IMR-90 (cell line): ENCODE data around the gene MED13. TPM values are rescaled to one million over a fixed set of nuclear protein-coding genes. Genes with fewer than 3 reads are reported as not detected.

Experiments used
- ATAC-seq: fragments of 200-7000 bp; cut with Tn5 transposase; 2 replicates; pipeline ENCODE4 v1.9.1; 2020; ENCODE audit warnings: low read depth, mild to moderate bottlenecking, moderate library complexity
- BruUV-seq: library from RNA; stranded (reverse); fragments of 400-500 nt; replicated peaks from 2 replicates; lab custom pipeline; 2021; lab: Mats Ljungman, UMichigan
- CTCF ChIA-PET: fragments of 300-600 bp; formaldehyde crosslinking; extraction: SDS; loops from one replicate; lab custom pipeline; 2021; ENCODE audit warnings: antibody characterized with exemption; lab: Yijun Ruan, JAX
- POLR2A ChIA-PET: fragments of 300-600 bp; sonication (Branson Sonifier 250); formaldehyde crosslinking; loops from one replicate; lab custom pipeline; 2022; ENCODE audit warnings: antibody characterized with exemption; ENCODE audit not compliant: unreplicated experiment; lab: Charles Lee
- DNase-seq: peaks from one replicate; pipeline ENCODE4 v3.0.0; 2013
- H2AFZ ChIP-seq: replicated peaks from 2 replicates; pipeline ENCODE3; 2013; ENCODE audit warnings: low read length, mild to moderate bottlenecking; ENCODE audit not compliant: poor library complexity
- H2AK5ac ChIP-seq: 2 replicates; pipeline ENCODE4 v1.6.1; 2013; ENCODE audit warnings: low read depth, low read length, inconsistent platforms
- H2AK9ac ChIP-seq: replicated peaks from 2 replicates; pipeline ENCODE3; 2013; ENCODE audit warnings: mild to moderate bottlenecking, low read depth, low read length, moderate library complexity; ENCODE audit not compliant: poor library complexity
- H2BK120ac ChIP-seq: 2 replicates; pipeline ENCODE4 v1.6.1; 2013; ENCODE audit warnings: low read depth, low read length, inconsistent platforms
- H2BK15ac ChIP-seq: 3 replicates; pipeline ENCODE4 v1.6.1; 2013; ENCODE audit warnings: low read depth, low read length, inconsistent platforms
- H2BK20ac ChIP-seq: 2 replicates; pipeline ENCODE4 v1.6.1; 2013; ENCODE audit warnings: low read depth, mild to moderate bottlenecking, inconsistent platforms, low read length, moderate library complexity
- H2BK5ac ChIP-seq: 2 replicates; pipeline ENCODE4 v1.6.1; 2013; ENCODE audit warnings: mild to moderate bottlenecking, low read depth, low read length, inconsistent platforms; ENCODE audit not compliant: poor library complexity, severe bottlenecking
- H3K14ac ChIP-seq: replicated peaks from 2 replicates; pipeline ENCODE4 v1.6.1; 2013; ENCODE audit warnings: low read depth, low read length, inconsistent platforms
- H3K18ac ChIP-seq: 2 replicates; pipeline ENCODE4 v1.6.1; 2013; ENCODE audit warnings: low read depth, low read length, control low read depth
- H3K23ac ChIP-seq: 2 replicates; pipeline ENCODE4 v1.6.1; 2013; ENCODE audit warnings: low read depth, low read length, inconsistent platforms
- H3K27ac ChIP-seq: 2 replicates; pipeline ENCODE4 v1.5.1; 2013; ENCODE audit warnings: mild to moderate bottlenecking, control low read depth, low read length; ENCODE audit not compliant: insufficient read depth
- H3K27me3 ChIP-seq: 2 replicates; pipeline ENCODE4 v1.6.1; 2013; ENCODE audit warnings: low read length; ENCODE audit not compliant: control insufficient read depth, insufficient read depth
- H3K36me3 ChIP-seq: 2 replicates; pipeline ENCODE4 v1.6.1; 2013; ENCODE audit warnings: low read length, mixed read lengths; ENCODE audit not compliant: control insufficient read depth, insufficient read depth
- H3K4ac ChIP-seq: 2 replicates; pipeline ENCODE4 v1.6.1; 2013; ENCODE audit warnings: low read depth, low read length, inconsistent platforms
- H3K4me1 ChIP-seq: 2 replicates; pipeline ENCODE4 v1.6.1; 2013; ENCODE audit warnings: low read length, mixed read lengths; ENCODE audit not compliant: control insufficient read depth, insufficient read depth
- H3K4me2 ChIP-seq: 2 replicates; pipeline ENCODE4 v1.6.1; 2013; ENCODE audit warnings: low read depth, mild to moderate bottlenecking, control low read depth, low read length, moderate library complexity
- H3K4me3 ChIP-seq: 2 replicates; pipeline ENCODE4 v1.5.1; 2013; ENCODE audit warnings: low read depth, mild to moderate bottlenecking, control low read depth, low read length, moderate library complexity; ENCODE audit not compliant: insufficient read depth
- H3K56ac ChIP-seq: 2 replicates; pipeline ENCODE4 v1.6.1; 2013; ENCODE audit warnings: low read length, inconsistent platforms; ENCODE audit not compliant: insufficient read depth; ENCODE audit errors: extremely low read depth
- H3K79me1 ChIP-seq, 2 experiments: 2 replicates each; pipeline ENCODE4 v1.6.1; 2013; ENCODE audit warnings: low read length in 2 of 2, inconsistent platforms in 1 of 2, low read depth in 1 of 2
- H3K9ac ChIP-seq: 2 replicates; pipeline ENCODE4 v1.6.1; 2013; ENCODE audit warnings: low read depth, low read length, control low read depth
- H3K9me1 ChIP-seq: 2 replicates; pipeline ENCODE4 v1.6.1; 2013; ENCODE audit warnings: low read length, inconsistent platforms; ENCODE audit not compliant: insufficient read depth
- H3K9me3 ChIP-seq: 2 replicates; pipeline ENCODE4 v1.6.1; 2013; ENCODE audit warnings: low read length; ENCODE audit not compliant: control insufficient read depth, insufficient read depth
- H4K20me1 ChIP-seq: 2 replicates; pipeline ENCODE4 v1.6.1; 2013; ENCODE audit warnings: low read length, inconsistent platforms; ENCODE audit not compliant: insufficient read depth
- H4K5ac ChIP-seq: 2 replicates; pipeline ENCODE4 v1.6.1; 2013; ENCODE audit warnings: mild to moderate bottlenecking, low read depth, low read length, control low read depth
- H4K8ac ChIP-seq, 2 experiments: 2 replicates each; pipeline ENCODE4 v1.6.1; 2013; ENCODE audit warnings: low read depth in 2 of 2, low read length in 2 of 2, control low read depth in 1 of 2, inconsistent platforms in 1 of 2
- H4K91ac ChIP-seq: 2 replicates; pipeline ENCODE4 v1.6.1; 2013; ENCODE audit warnings: low read depth, low read length, inconsistent platforms; ENCODE audit not compliant: insufficient read depth
- CEBPB ChIP-seq: IDR thresholded peaks from 2 replicates; pipeline ENCODE4 v1.6.1; 2012; ENCODE audit warnings: low read depth, low read length, improper control_type of control experiment
- CHD1 ChIP-seq: IDR thresholded peaks from 2 replicates; pipeline ENCODE4 v1.6.1; 2012; ENCODE audit warnings: low read depth, low read length, improper control_type of control experiment
- CTCF ChIP-seq: conservative IDR thresholded peaks from 2 replicates; pipeline ENCODE4 v1.5.1; 2012; ENCODE audit warnings: mild to moderate bottlenecking, low read depth, low read length, improper control_type of control experiment
- FOS ChIP-seq: fragments of 150-350 bp; IDR thresholded peaks from 2 replicates; pipeline ENCODE4 v1.6.1; 2016; ENCODE audit warnings: low read depth, low read length
- MAFK ChIP-seq: IDR thresholded peaks from 2 replicates; pipeline ENCODE4 v1.6.1; 2012; ENCODE audit warnings: low read depth, low read length, improper control_type of control experiment
- MXI1 ChIP-seq: IDR thresholded peaks from 2 replicates; pipeline ENCODE4 v1.6.1; 2012; ENCODE audit warnings: low read depth, mild to moderate bottlenecking, low read length, moderate library complexity, borderline replicate concordance
- POLR2A ChIP-seq: IDR thresholded peaks from 2 replicates; pipeline ENCODE4 v1.6.1; 2012; ENCODE audit warnings: mild to moderate bottlenecking, low read depth, low read length
- RAD21 ChIP-seq: IDR thresholded peaks from 2 replicates; pipeline ENCODE4 v1.6.1; 2012; ENCODE audit warnings: low read length, improper control_type of control experiment
- RCOR1 ChIP-seq: IDR thresholded peaks from 2 replicates; pipeline ENCODE4 v1.6.1; 2012; ENCODE audit warnings: mild to moderate bottlenecking, low read length, improper control_type of control experiment; ENCODE audit not compliant: insufficient replicate concordance
- USF2 ChIP-seq: fragments of 150-350 bp; IDR thresholded peaks from 2 replicates; pipeline ENCODE4 v1.6.1; 2017; ENCODE audit warnings: mild to moderate bottlenecking, antibody characterized with exemption, low read length, low read depth
- WGBS, 2 experiments: methylation state at CpG; one replicate each; pipeline versions ENCODE4 v1.1.5 to v1.1.7; 2013; ENCODE audit warnings: missing lambda C conversion rate in 2 of 2; ENCODE audit not compliant: insufficient read length in 1 of 2; ENCODE audit errors: extremely low coverage in 2 of 2; 5-methylcytosine and 5-hydroxymethylcytosine counted together
- dilution Hi-C: fragments of 300-500 bp; cut with HindIII; formaldehyde crosslinking; loops from one replicate; pipeline ENCODE4 v1.14.3; 2018; ENCODE audit warnings: low sequenced_read_pairs; ENCODE audit not compliant: unreplicated experiment
- in situ Hi-C: fragments of 300-500 bp; cut with MboI; formaldehyde crosslinking; loops from 3 replicates; pipeline ENCODE4 v1.14.3; 2019; ENCODE audit warnings: low sequenced_read_pairs, inconsistent platforms, mixed read lengths
- intact Hi-C: fragments of 100-400 bp; cut with micrococcal nuclease; formaldehyde crosslinking; loops from 2 replicates; pipeline ENCODE4 v1.10.0; 2022
- polyA plus RNA-seq, 3 experiments: library from polyadenylated mRNA; depleted of rRNA; stranded (reverse); fragments of >200 nt; gene quantifications; 2 replicates each; pipeline ENCODE4 v1.2.3, GENCODE V29; 2012; ENCODE audit warnings: low replicate concordance in 1 of 3
- total RNA-seq: library from RNA; depleted of rRNA; stranded (reverse); fragments of >200 nt; gene quantifications from 2 replicates; pipeline ENCODE4 v1.2.3, GENCODE V29; 2012

MED13 gene
- total and polyA plus RNA-seq, 2 of the 4 experiments (the other 2 are of a cell fraction), result 9.7 to 67.2 TPM

- Histone ChIP-seq H3K9me3 (no peaks in the 10 kb centered on the region), H2BK15ac (no peak overlapping the region), H3K9ac (no peak overlapping the region), H4K20me1 (peaks cover 29% of the 10 kb centered on the region; the same call in 1 of the 2 replicates), H4K8ac (no peak overlapping the region), H3K4ac (no peak overlapping the region), H4K91ac (no peak overlapping the region), H3K4me3 (no peak overlapping the region), H2AK9ac (no peak overlapping the region), H3K56ac (no peak overlapping the region), H2BK20ac (no peak overlapping the region), H3K18ac (no peak overlapping the region), H3K4me2 (no peak overlapping the region), H4K5ac (no peak overlapping the region), H2BK120ac (no peak overlapping the region), H3K9me1 (peaks cover 6% of the 10 kb centered on the region; the same call in 1 of the 2 replicates), H3K27ac (no peak overlapping the region), H3K14ac (no peak overlapping the region), H2AFZ (no peak overlapping the region), H3K36me3 (peaks cover 29% of the 10 kb centered on the region), H3K27me3 (no peaks in the 10 kb centered on the region), H3K4me1 (no peaks in the 10 kb centered on the region), H3K79me1 (peaks cover 15 to 36% of the 10 kb centered on the region in 2 experiments), H3K23ac (no peak overlapping the region), H2BK5ac (no peak overlapping the region), H2AK5ac (no peak overlapping the region)
- dilution Hi-C loops (no loop called here), in situ Hi-C loops (no loop called here), intact Hi-C loops (no loop called here)
- ATAC-seq (no peak), DNase-seq (no peak)
- CTCF ChIA-PET, result no interaction called here
- TF ChIP-seq POLR2A (no peak), FOS (no peak), RAD21 (no peak), USF2 (no peak), CTCF (no peak), CEBPB (no peak), RCOR1 (no peak), CHD1 (no peak), MXI1 (no peak), MAFK (no peak)
- BruUV-seq, result no TSS peak
- POLR2A ChIA-PET, result no interaction called here
- no CpG with 5 or more reads among the region's 2 CpGs for WGBS, 2 experiments
Observed at GRCh38 chr17:62048262-62048661, 16.8 kb downstream of the MED13 start.
